HCT116 (cell line): Measurements from ENCODE around the gene WRAP53. TPM values are rescaled to one million over a fixed set of nuclear protein-coding genes. Genes with fewer than 3 reads are reported as not detected.

ENCODE experiments used
- ATAC-seq: fragments of 200-7000 bp; cut with Tn5 transposase; 2 replicates; pipeline ENCODE4 v1.9.1; 2020; ENCODE audit warnings: mild to moderate bottlenecking, moderate library complexity
- BruUV-seq: library from RNA; stranded (reverse); fragments of 400-500 nt; replicated peaks from 2 replicates; lab custom pipeline; 2021; lab: Mats Ljungman, UMichigan
- CTCF ChIA-PET: fragments of 300-600 bp; sonication (Branson Sonifier 250); formaldehyde crosslinking; loops from one replicate; lab custom pipeline; 2021; ENCODE audit warnings: antibody characterized with exemption; lab: Charles Lee
- POLR2A ChIA-PET: fragments of 300-600, 350-600 bp; sonication (Branson Sonifier 250); formaldehyde crosslinking; loops from one replicate; lab custom pipeline; 2021; ENCODE audit warnings: antibody characterized with exemption; lab: Charles Lee
- RAD21 ChIA-PET, 2 experiments: fragments of 300-600 bp; sonication (Branson Sonifier 250); formaldehyde crosslinking; loops; one replicate each; lab custom pipeline; 2023; ENCODE audit warnings: low total read pairs in 2 of 2; ENCODE audit not compliant: uncharacterized antibody in 2 of 2, unreplicated experiment in 2 of 2, low non-redundant PET in 1 of 2; lab: Charles Lee
- DNase-seq: peaks from one replicate; pipeline ENCODE4 v3.0.0-alpha.2; 2010; ENCODE audit warnings: low read depth, low spot score
- H2AFZ ChIP-seq: fragments of 200-600 bp; shearing (Covaris generic), sonication (generic); 2 replicates; pipeline ENCODE4 v1.6.1; 2017; ENCODE audit warnings: low read depth, mixed run types, mixed read lengths, antibody characterized with exemption, low read length; ENCODE audit not compliant: poor library complexity, severe bottlenecking
- H3K27ac ChIP-seq: 2 replicates; pipeline ENCODE4 v1.5.1; 2012; ENCODE audit warnings: low read depth, low read length
- H3K27me3 ChIP-seq: fragments of 200-600 bp; sonication (generic); 2 replicates; pipeline ENCODE4 v1.6.1; 2016; ENCODE audit warnings: mixed run types, low read length, mixed read lengths; ENCODE audit not compliant: insufficient read depth
- H3K36me3 ChIP-seq, 2 experiments: fragments of 200-500 bp in 1 of 2; fragments of 200-600 bp in 1 of 2; sonication (Bioruptor generic) in 1 of 2; sonication (generic) in 1 of 2; 2 replicates each; pipeline versions ENCODE4 v1.5.1 to v1.6.1; 2014 to 2016; ENCODE audit warnings: low read length in 2 of 2, inconsistent platforms in 1 of 2, mixed read lengths in 1 of 2, mixed run types in 1 of 2; ENCODE audit not compliant: insufficient read depth in 2 of 2, control insufficient read depth in 1 of 2
- H3K4me1 ChIP-seq, 2 experiments: fragments of 200-600 bp in 1 of 2; sonication (generic) in 1 of 2; 2 replicates each; pipeline versions ENCODE4 v1.5.1 to v1.6.1; 2012 to 2017; ENCODE audit warnings: low read length in 2 of 2, inconsistent platforms in 1 of 2, mild to moderate bottlenecking in 1 of 2, mixed read lengths in 1 of 2, mixed run types in 1 of 2, moderate library complexity in 1 of 2; ENCODE audit not compliant: insufficient read depth in 2 of 2, control insufficient read depth in 1 of 2
- H3K4me2 ChIP-seq: fragments of 200-600 bp; sonication (generic); 2 replicates; pipeline ENCODE4 v1.6.1; 2017; ENCODE audit warnings: mixed run types, low read length, mixed read lengths
- H3K4me3 ChIP-seq, 2 experiments: fragments of 200-600 bp in 1 of 2; sonication (generic) in 1 of 2; replicated peaks in 1 of 2; 2 replicates each; pipeline ENCODE4 v1.5.1; 2011 to 2016; ENCODE audit warnings: low read length in 2 of 2, control low read depth in 1 of 2, low read depth in 1 of 2, mild to moderate bottlenecking in 1 of 2, mixed read lengths in 1 of 2, mixed run types in 1 of 2
- H3K79me2 ChIP-seq: fragments of 200-600 bp; sonication (generic); 2 replicates; pipeline ENCODE4 v1.6.1; 2017; ENCODE audit warnings: mild to moderate bottlenecking, mixed run types, low read length, moderate library complexity, mixed read lengths; ENCODE audit not compliant: insufficient read depth
- H3K9ac ChIP-seq: fragments of 200-600 bp; sonication (generic); 2 replicates; pipeline ENCODE4 v1.6.1; 2016; ENCODE audit warnings: low read length, mixed read lengths
- H3K9me2 ChIP-seq: fragments of 200-600 bp; sonication (generic), shearing (Covaris generic); 2 replicates; pipeline ENCODE4 v1.6.1; 2017; ENCODE audit warnings: mixed run types, mild to moderate bottlenecking, moderate library complexity; ENCODE audit not compliant: insufficient read depth
- H3K9me3 ChIP-seq, 2 experiments: fragments of 200-500 bp in 1 of 2; fragments of 200-600 bp in 1 of 2; sonication (Bioruptor generic) in 1 of 2; sonication (generic) in 1 of 2; 2 replicates each; pipeline ENCODE4 v1.6.1; 2014 to 2017; ENCODE audit warnings: low read length in 2 of 2, mixed read lengths in 2 of 2, inconsistent platforms in 1 of 2, low read depth in 1 of 2, mild to moderate bottlenecking in 1 of 2, mixed run types in 1 of 2, moderate library complexity in 1 of 2; ENCODE audit not compliant: control insufficient read depth in 1 of 2, insufficient read depth in 1 of 2
- H4K20me1 ChIP-seq: fragments of 200-600 bp; sonication (generic), shearing (Covaris generic); 2 replicates; pipeline ENCODE4 v1.6.1; 2017; ENCODE audit warnings: mixed run types, mild to moderate bottlenecking, moderate library complexity; ENCODE audit not compliant: insufficient read depth
- ATF3 ChIP-seq: IDR thresholded peaks from 2 replicates; pipeline ENCODE4 v1.6.1; 2012
- CEBPB ChIP-seq: IDR thresholded peaks from 2 replicates; pipeline ENCODE4 v1.6.1; 2012; ENCODE audit warnings: low read depth
- ELF1 ChIP-seq: IDR thresholded peaks from 2 replicates; pipeline ENCODE4 v1.6.1; 2012; ENCODE audit warnings: low read depth, borderline replicate concordance
- EZH2 ChIP-seq: fragments of 200-600 bp; sonication (generic); IDR thresholded peaks from 2 replicates; pipeline ENCODE4 v1.6.1; 2017; ENCODE audit warnings: antibody characterized with exemption, mixed run types
- EZH2phosphoT487 ChIP-seq: fragments of 200-600 bp; IDR thresholded peaks from 2 replicates; pipeline ENCODE4 v1.6.1; 2018; ENCODE audit warnings: antibody characterized with exemption, borderline replicate concordance
- FOSL1 ChIP-seq: IDR thresholded peaks from 2 replicates; pipeline ENCODE4 v1.6.1; 2012; ENCODE audit warnings: low read depth
- MAX ChIP-seq: IDR thresholded peaks from 2 replicates; pipeline ENCODE4 v1.6.1; 2012
- POLR2A ChIP-seq: IDR thresholded peaks from 2 replicates; pipeline ENCODE4 v1.7.0; 2011; ENCODE audit warnings: borderline replicate concordance; ENCODE audit not compliant: insufficient read depth, insufficient read length; ENCODE audit errors: extremely low read depth
- POLR2AphosphoS5 ChIP-seq: IDR thresholded peaks from 2 replicates; pipeline ENCODE4 v1.6.1; 2011; ENCODE audit warnings: mild to moderate bottlenecking, low read depth, low read length, moderate library complexity
- SIN3A ChIP-seq: IDR thresholded peaks from 2 replicates; pipeline ENCODE4 v1.6.1; 2012; ENCODE audit warnings: low read depth
- SP1 ChIP-seq: IDR thresholded peaks from 2 replicates; pipeline ENCODE4 v1.6.1; 2012; ENCODE audit warnings: low read depth
- TCF7L2 ChIP-seq: IDR thresholded peaks from 2 replicates; pipeline ENCODE4 v1.7.0; 2011; ENCODE audit warnings: borderline replicate concordance, inconsistent platforms; ENCODE audit not compliant: insufficient read depth, insufficient read length; ENCODE audit errors: extremely low read depth
- YY1 ChIP-seq: IDR thresholded peaks from 2 replicates; pipeline ENCODE4 v1.6.1; 2011; ENCODE audit warnings: low read length, low read depth, moderate library complexity, mild to moderate bottlenecking; ENCODE audit not compliant: insufficient replicate concordance; ENCODE audit errors: extremely low read depth
- ZBTB33 ChIP-seq: IDR thresholded peaks from 2 replicates; pipeline ENCODE4 v1.6.1; 2011; ENCODE audit warnings: mild to moderate bottlenecking, low read length, moderate library complexity; ENCODE audit not compliant: insufficient replicate concordance; ENCODE audit errors: extremely low read depth
- ZNF274 ChIP-seq: fragments of 200-500 bp; sonication (Bioruptor generic); IDR thresholded peaks from 2 replicates; pipeline ENCODE4 v1.6.1; 2014; ENCODE audit warnings: mild to moderate bottlenecking, low read depth, low read length, inconsistent platforms
- intact Hi-C: fragments of 100-400 bp; cut with micrococcal nuclease; formaldehyde crosslinking; loops from 2 replicates; pipeline ENCODE4 v1.10.0; 2022
- total RNA-seq: library from RNA; stranded (reverse); gene quantifications from one replicate; pipeline ENCODE4 v1.2.1, GENCODE V29; 2021; ENCODE audit not compliant: unreplicated experiment

WRAP53 gene
- total RNA-seq, 1 experiment from 2014 or later = 28.8 TPM

GRCh38 chr17:7685533-7686221 lies 2.6 kb upstream of the WRAP53 start:
- no TSS peak for BruUV-seq
- CTCF ChIA-PET = interaction anchor here (2.8 to 3.6 kb wide), 3 partner anchors 31 to 58 kb away, joined by 8 to 54 read pairs (median 15); partner anchors contain the start of genes DNAH2, SAT2 and SHBG
- H2AFZ ChIP-seq = no peak overlapping the region

More at GRCh38 chr17:7685533-7686221, 2.6 kb upstream of the WRAP53 start:
- Histone ChIP-seq H3K9me3 (no peaks in the 10 kb centered on the region), H3K4me3 (peak overlapping the region; percentile 86 to 100), H3K9ac (peak overlapping the region; percentile 98), H3K4me2 (peak overlapping the region; percentile 88), H3K27ac (peak overlapping the region; percentile 89), H3K9me2 (no peaks in the 10 kb centered on the region), H4K20me1 (no peaks in the 10 kb centered on the region), H3K4me1 (peaks cover 26 to 33% of the 10 kb centered on the region in 2 experiments), H3K79me2 (peaks cover 66% of the 10 kb centered on the region), H3K27me3 (no peaks in the 10 kb centered on the region), H3K36me3 (no peaks in the 10 kb centered on the region)
- ATAC-seq = peak; percentile 44
- no peak for TF ChIP-seq ZBTB33
- no peak for TF ChIP-seq FOSL1
- TF ChIP-seq MAX = peak; percentile 76; the same call in 1 of the 2 replicates
- no peak for TF ChIP-seq CEBPB
- peak; percentile 87 for TF ChIP-seq POLR2AphosphoS5
- peak; percentile 71 for TF ChIP-seq SIN3A
- no peak for TF ChIP-seq TCF7L2
- no peak for TF ChIP-seq POLR2A
- TF ChIP-seq ELF1 = peak; percentile 55; the same call in 1 of the 2 replicates
- no peak for TF ChIP-seq ZNF274
- no peak for TF ChIP-seq EZH2
- no peak for TF ChIP-seq ATF3
- no peak for TF ChIP-seq EZH2phosphoT487
- no peak; the same call in 1 of the 2 replicates for TF ChIP-seq SP1
- TF ChIP-seq YY1 = no peak
- POLR2A ChIA-PET = interaction anchor here (0.9 to 3.4 kb wide), 13 partner anchors 19 to 447 kb away, joined by 3 to 37 read pairs (median 5); partner anchors contain the start of genes EFNB3, FXR2, MPDU1 and PHF23
- RAD21 ChIA-PET = interaction anchor here in 1 of 2 experiments (0.7 to 0.9 kb wide), 2 partner anchors 11 to 70 kb away, joined by 3 read pairs; no protein-coding TSS in a partner anchor
- intact Hi-C loops = loop anchor here (1.0 to 5.0 kb wide), 6 partner anchors 71 to 638 kb away; partner anchors contain the start of gene FXR2
- peak; percentile 93 for DNase-seq
